Ovary (tissue), 9 donors: ENCODE measurements around the gene NKX1-1. TPM values are rescaled to one million over a fixed set of nuclear protein-coding genes. Genes with fewer than 3 reads are reported as not detected.
A peak's percentile ranks its signal among the peaks of the same experiment; 100 is the strongest.

Source experiments
- DNase-seq, 5 donors: peaks; one replicate each; pipeline ENCODE4 v3.0.0-alpha.2; 2019 to 2020
- H3K27ac ChIP-seq, 2 donors: fragments of 200-600 bp; one replicate each; pipeline versions ENCODE4 v1.5.1 to v1.8.0; 2019 to 2022
- H3K27me3 ChIP-seq: fragments of 200-600 bp; one replicate; pipeline ENCODE4 v1.8.0; 2022
- H3K36me3 ChIP-seq: fragments of 200-600 bp; sonication (generic); one replicate; pipeline ENCODE4 v1.5.1; 2019
- H3K4me1 ChIP-seq: one replicate; pipeline ENCODE4 v1.8.1; 2013; ENCODE audit warnings: mild to moderate bottlenecking, moderate library complexity; ENCODE audit not compliant: insufficient read depth
- H3K4me3 ChIP-seq: fragments of 200-600 bp; sonication (generic); one replicate; pipeline ENCODE4 v1.5.1; 2017
- H3K9me3 ChIP-seq, 2 donors: fragments of 200-600 bp in 1 of 2; sonication (generic) in 1 of 2; one replicate each; pipeline versions ENCODE4 v1.5.1 to v1.8.1; 2013 to 2019; ENCODE audit warnings: mild to moderate bottlenecking in 1 of 2, moderate library complexity in 1 of 2
- CTCF ChIP-seq, 3 donors: fragments of 450-650 bp in 2 of 3; fragments of 200-600 bp in 1 of 3; IDR thresholded peaks; one replicate each; pipeline versions ENCODE4 v1.5.1 to v1.8.0; 2016 to 2022; ENCODE audit warnings: antibody characterized with exemption in 3 of 3, mild to moderate bottlenecking in 1 of 3
- EP300 ChIP-seq: sonication (generic); formaldehyde crosslinking; IDR thresholded peaks from one replicate; pipeline ENCODE4 v1.6.1; 2017; ENCODE audit warnings: antibody characterized with exemption
- POLR2A ChIP-seq: fragments of 450-650 bp; IDR thresholded peaks from one replicate; pipeline ENCODE4 v1.6.1; 2017; ENCODE audit warnings: antibody characterized with exemption, mild to moderate bottlenecking, moderate library complexity
- WGBS, 3 donors: extraction: QIAGEN DNeasy Blood & Tissue Kit in 1 of 3; methylation state at CpG; one replicate each; pipeline versions ENCODE4 v1.1.5 to v1.1.7; 2013 to 2017; 5-methylcytosine and 5-hydroxymethylcytosine counted together
- intact Hi-C, 4 donors: fragments of 100-400 bp; cut with DNase I; formaldehyde crosslinking; loops; one replicate each; pipeline versions ENCODE4 v1.11.0 to v1.15.1; 2022 to 2023
- polyA plus RNA-seq, 2 donors: library from polyadenylated mRNA; stranded (reverse); fragments of 200-250 nt in 1 of 2; fragments of 350-450 nt in 1 of 2; fragmentation: Illumina TruSeq in 1 of 2; extraction: RNeasy Lipid Tissue Mini Kit (QIAGEN cat#74804) in 1 of 2; gene quantifications; one replicate each; pipeline ENCODE4 v1.2.3, GENCODE V29; 2013 to 2014
- total RNA-seq, 7 donors: library from RNA; depleted of rRNA in 2 of 7; stranded (reverse); fragments of >200 nt in 2 of 7; fragmentation: NEBNext Ultra II Directional in 3 of 7; extraction: Animal tissue kit (Norgen Biotek cat#: 25700) in 3 of 7; gene quantifications; one replicate each; pipeline versions ENCODE4 v1.1.0 to v1.2.4, GENCODE V29; 2016 to 2023
- donor health status: DM: no; HTN: no; CAD: no; lungs with moderate emphysema.
- donor health status: DM: no; HTN: no; CAD: no.
- donor health status: Bipolar disorder and iron deficiency.
- donor health status: DM: yes; HTN: yes; CAD: no.
- donor health status: DM: no; HTN: no; CAD: no.
- donor health status: DM: yes; HTN: yes; CAD: no.

The NKX1-1 gene
- total and polyA plus RNA-seq, 9 donors, result not detected

GRCh38 chr4:1414831-1415680 is 8.8 kb upstream of the NKX1-1 start:
- Histone ChIP-seq H3K9me3 (no peaks in the 10 kb centered on the region), H3K27me3 (no peaks in the 10 kb centered on the region), H3K36me3 (no peaks in the 10 kb centered on the region), H3K4me3 (no peak overlapping the region), H3K4me1 (peaks cover 3% of the 10 kb centered on the region), H3K27ac (no peak overlapping the region)
- peak in 1 of 5 donors; percentile 7 for DNase-seq
- TF ChIP-seq EP300 (no peak), CTCF (IDR thresholded peaks at IDR 0.05) (no peak), POLR2A (no peak)
- intact Hi-C loops, result no loop called here
- 25 to 39% (median 30%) methylated on average over 52 to 75 of the region's 75 CpGs for WGBS, 3 donors

- peak in 1 of 5 donors; percentile 7 for DNase-seq
- H3K4me3 ChIP-seq, result no peak overlapping the region
These were observed 7.6 kb upstream of the NKX1-1 start for GRCh38 chr4:1413687-1414479.

GRCh38 chr4:1413204-1413663 is 7.0 kb upstream of the NKX1-1 start:
- Histone ChIP-seq H3K27ac (no peak overlapping the region), H3K36me3 (no peaks in the 10 kb centered on the region), H3K4me3 (no peak overlapping the region), H3K4me1 (peaks cover 3% of the 10 kb centered on the region), H3K27me3 (no peaks in the 10 kb centered on the region), H3K9me3 (no peaks in the 10 kb centered on the region)
- 54 to 59% (median 54%) methylated on average over 16 of the region's 16 CpGs for WGBS, 3 donors
- intact Hi-C loops, result no loop called here
- no peak for DNase-seq
- TF ChIP-seq POLR2A, result no peak
- no peak for TF ChIP-seq EP300
- TF ChIP-seq CTCF (IDR thresholded peaks at IDR 0.05), result no peak

More at GRCh38 chr4:1413687-1414479, 7.6 kb upstream of the NKX1-1 start:
- TF ChIP-seq POLR2A, result no peak
- TF ChIP-seq CTCF (IDR thresholded peaks at IDR 0.05), result no peak
- TF ChIP-seq EP300, result no peak
- WGBS, 3 donors, result 9 to 16% (median 15%) methylated on average over 40 to 76 of the region's 77 CpGs
- intact Hi-C loops, result no loop called here
- Histone ChIP-seq H3K9me3 (no peaks in the 10 kb centered on the region), H3K27ac (no peak overlapping the region), H3K4me1 (peaks cover 3% of the 10 kb centered on the region), H3K36me3 (no peaks in the 10 kb centered on the region), H3K27me3 (no peaks in the 10 kb centered on the region)

GRCh38 chr4:1412376-1413203 is 6.3 kb upstream of the NKX1-1 start:
- Histone ChIP-seq H3K27ac (no peak overlapping the region), H3K9me3 (no peaks in the 10 kb centered on the region), H3K27me3 (no peaks in the 10 kb centered on the region), H3K4me1 (peaks cover 3% of the 10 kb centered on the region), H3K36me3 (no peaks in the 10 kb centered on the region), H3K4me3 (no peak overlapping the region)
- DNase-seq, result no peak
- 55 to 58% (median 58%) methylated on average over 15 of the region's 15 CpGs for WGBS, 3 donors
- intact Hi-C loops, result no loop called here
- TF ChIP-seq POLR2A (no peak), EP300 (no peak), CTCF (IDR thresholded peaks at IDR 0.05) (no peak)
